ENCODE data around the gene PCSK7.
A peak's percentile ranks its signal among the peaks of the same experiment; 100 is the strongest.
"Not testable (repeated sequence)": the region's sequence is repeated elsewhere in the genome, so short reads cannot be mapped to it uniquely, and the experiment has no call there.

The PCSK7 gene, protein sequence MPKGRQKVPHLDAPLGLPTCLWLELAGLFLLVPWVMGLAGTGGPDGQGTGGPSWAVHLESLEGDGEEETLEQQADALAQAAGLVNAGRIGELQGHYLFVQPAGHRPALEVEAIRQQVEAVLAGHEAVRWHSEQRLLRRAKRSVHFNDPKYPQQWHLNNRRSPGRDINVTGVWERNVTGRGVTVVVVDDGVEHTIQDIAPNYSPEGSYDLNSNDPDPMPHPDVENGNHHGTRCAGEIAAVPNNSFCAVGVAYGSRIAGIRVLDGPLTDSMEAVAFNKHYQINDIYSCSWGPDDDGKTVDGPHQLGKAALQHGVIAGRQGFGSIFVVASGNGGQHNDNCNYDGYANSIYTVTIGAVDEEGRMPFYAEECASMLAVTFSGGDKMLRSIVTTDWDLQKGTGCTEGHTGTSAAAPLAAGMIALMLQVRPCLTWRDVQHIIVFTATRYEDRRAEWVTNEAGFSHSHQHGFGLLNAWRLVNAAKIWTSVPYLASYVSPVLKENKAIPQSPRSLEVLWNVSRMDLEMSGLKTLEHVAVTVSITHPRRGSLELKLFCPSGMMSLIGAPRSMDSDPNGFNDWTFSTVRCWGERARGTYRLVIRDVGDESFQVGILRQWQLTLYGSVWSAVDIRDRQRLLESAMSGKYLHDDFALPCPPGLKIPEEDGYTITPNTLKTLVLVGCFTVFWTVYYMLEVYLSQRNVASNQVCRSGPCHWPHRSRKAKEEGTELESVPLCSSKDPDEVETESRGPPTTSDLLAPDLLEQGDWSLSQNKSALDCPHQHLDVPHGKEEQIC

DNA sequence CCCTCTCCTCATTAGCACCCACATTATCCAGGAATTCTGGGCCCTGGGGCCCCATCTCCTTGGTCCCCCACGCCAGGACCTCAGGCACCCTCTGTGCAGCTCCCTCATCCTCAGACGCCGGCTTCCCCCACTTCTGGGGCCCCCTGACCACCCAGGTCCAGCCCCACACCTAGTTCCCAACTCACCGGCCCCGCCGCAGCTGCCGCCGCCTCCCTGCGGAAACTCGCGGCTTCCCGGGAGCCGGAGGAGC, at the start of gene PCSK7:
PCSK7 (minus strand) TSS at position 232 of the 250 bp plus-strand sequence. CDS start 2,229 bp downstream, outside the sequence.
- DNase-seq = no peak

DNA sequence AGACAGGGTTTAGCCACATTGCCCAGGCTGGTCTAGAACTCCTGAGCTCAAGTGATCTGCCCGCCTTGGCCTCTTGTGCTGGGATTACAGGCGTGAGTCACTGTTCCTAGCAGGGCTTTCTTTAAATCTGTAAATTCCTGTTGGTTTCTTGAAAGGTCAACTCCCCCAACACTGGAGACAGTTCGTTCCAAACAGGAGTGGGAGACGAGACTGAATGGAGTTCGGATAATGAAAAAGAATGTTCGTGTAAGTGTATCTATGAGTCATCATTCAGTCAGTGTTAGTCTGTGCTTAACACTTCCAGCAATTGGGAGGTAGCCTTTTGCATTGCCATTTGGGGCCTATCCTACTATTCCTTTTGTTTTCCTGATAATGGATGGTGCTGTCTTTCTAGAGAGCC, 49.3 kb upstream of the PCSK7 start:
- no peak for DNase-seq

GRCh38 chr11:117279711-117280376, 48.0 kb upstream of the PCSK7 start:
- no peak for DNase-seq

DNA sequence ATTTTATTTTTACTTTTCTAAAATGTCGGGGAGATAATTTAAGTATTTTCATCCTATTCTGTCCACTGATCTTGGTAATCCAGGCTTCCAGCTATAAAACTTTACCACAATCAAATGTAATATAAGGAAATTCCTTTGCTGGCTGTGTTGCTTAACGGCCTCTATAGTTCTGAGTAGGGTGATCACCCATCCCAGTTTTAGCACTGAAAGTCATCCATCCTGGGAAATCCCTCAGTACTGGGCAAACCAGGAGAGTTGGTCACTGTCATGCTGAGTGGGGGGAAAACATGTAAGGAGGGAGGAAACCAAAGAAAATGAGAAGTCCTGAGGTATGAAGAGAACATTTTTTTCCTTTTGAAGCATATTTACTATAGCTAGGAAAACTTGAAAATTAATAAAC, 46.5 kb upstream of the PCSK7 start:
- DNase-seq = no peak

- DNase-seq = no peak
Observed at GRCh38 chr11:117273550-117274289, 41.8 kb upstream of the PCSK7 start.

DNA sequence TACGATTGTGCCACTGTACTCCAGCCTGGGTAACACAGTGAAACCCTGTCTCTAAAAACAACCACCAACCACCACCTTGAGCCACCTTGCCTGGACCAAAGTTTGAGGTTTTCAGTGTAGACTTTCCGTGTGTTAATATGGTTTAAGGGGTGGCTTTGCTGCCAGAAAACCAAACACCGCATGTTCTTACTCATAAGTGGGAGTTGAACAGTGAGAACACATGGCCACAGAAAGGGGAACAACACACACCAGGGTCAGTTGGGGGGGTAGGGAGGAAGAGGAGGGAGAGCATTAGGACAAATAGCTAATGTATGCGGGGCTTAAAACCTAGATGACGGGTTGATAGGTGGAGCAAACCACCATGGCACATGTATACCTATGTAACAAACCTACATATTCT, 40.3 kb upstream of the PCSK7 start:
- not testable (repeated sequence) for DNase-seq

DNA sequence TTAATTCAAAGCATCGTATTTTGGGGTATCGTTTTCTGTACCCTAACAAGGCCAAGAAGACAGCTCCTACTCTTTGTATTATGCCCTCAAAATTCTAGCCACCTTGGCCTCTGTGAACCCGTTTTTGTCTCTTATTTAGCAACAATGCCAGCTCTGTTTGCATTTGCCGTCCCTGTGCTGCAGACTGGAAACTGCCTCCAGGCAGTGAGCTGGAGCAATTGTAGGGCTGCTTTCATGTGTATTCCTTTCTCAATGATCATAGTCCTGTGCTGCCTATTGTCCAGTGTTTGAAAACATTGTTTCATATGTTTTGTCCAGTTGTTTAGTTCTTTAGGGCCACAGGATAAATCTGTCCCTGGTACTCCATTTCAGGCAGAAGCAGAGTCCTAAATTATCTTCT, 39.3 kb upstream of the PCSK7 start:
- DNase-seq = no peak

- no peak for DNase-seq
Observed at GRCh38 chr11:117269856-117270255, 38.0 kb upstream of the PCSK7 start.

GRCh38 chr11:117265745-117266144, 33.9 kb upstream of the PCSK7 start:
- DNase-seq = no peak

DNA sequence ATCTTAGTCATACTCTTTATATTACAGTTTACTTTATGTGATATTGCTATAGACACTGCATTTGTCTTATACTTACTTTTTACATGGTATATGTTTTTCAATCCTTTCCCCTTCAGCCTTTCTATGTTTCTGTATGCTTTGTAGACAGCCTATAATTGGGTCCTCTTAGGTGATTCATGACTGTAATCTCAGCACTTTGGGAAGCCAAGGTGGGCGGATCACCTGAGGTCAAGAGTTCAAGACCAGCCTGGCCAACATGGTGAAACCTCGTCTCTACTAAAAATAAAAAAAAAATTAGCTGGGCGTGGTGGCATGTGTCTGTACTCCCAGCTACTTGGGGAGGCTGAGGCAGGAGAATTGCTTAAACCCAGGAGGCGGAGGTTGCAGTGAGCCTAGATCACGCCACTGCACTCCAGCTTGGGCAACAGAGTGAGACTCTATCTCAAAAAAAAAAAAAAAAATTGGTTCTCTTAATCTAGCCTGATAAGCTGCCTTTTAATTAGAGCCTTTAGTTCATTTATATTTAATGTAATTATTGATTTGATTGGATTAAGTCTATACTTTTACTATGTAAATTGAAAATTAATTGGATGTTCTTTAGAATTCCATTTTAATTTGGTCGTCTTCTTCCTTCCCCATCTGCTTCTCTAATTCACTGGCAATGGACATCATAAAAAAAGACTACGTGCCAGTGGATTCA, 32.9 kb upstream of the PCSK7 start:
- not testable (repeated sequence) for DNase-seq

DNA sequence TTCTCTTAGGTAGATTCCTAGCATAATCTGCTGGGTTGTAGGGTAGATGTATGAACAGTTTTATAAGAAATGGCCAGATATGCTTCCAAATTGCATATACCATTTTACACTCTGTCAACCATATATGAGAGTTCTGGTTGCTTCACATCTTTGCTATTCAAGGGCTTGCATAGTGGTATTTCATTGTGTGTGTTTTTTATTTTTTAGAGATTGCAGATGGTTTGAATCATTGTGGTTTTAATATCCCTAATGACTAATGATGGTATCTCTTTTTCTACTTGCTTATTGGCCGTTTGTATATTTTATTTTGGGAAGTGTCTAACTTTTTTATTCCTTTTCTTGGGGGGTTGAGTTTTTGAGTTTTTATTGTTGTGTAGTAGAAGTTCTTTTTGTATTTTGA, 27.5 kb upstream of the PCSK7 start:
- DNase-seq = no peak

- no peak for DNase-seq
Observed at GRCh38 chr11:117258576-117258975, 26.7 kb upstream of the PCSK7 start.

DNA sequence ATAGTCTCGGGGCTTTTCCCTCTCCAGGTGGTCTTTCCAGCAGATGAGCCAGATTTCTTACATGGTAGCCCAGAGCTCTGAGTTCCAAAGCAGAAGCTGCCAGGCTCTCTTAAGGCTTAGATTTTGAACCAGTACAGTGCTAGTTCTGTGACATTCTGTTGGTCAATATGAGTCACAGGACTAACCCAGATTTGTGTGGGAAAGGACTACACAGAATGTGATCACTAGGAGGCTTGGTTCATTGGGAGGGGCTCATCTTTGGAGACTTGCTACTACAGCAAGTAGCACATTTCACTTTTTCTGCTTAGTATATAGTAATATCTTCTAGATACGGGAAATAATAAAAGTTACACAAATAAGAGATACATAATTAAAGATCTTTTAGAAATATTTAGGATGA, 24.7 kb upstream of the PCSK7 start:
- DNase-seq = no peak

GRCh38 chr11:117255966-117256365, 24.1 kb upstream of the PCSK7 start:
- DNase-seq = no peak

DNA sequence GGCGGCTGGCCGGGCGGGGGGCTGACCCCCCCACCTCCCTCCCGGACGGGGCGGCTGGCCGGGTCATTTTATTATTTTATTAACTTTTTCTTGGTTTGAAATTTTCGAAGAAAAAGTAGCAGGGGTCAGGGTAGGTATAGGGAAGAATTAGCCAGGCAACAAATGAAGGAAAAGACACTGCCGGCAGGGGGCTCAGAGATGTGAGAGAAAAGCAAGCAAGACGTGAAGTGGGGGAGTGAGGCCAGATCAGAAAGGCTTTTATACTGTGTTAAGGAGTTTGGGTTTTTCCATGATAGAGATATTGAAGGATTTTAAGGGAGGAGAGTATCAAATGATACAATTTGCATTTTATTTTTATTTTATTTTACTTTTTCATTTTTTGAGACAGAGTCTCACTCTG, 19.6 kb upstream of the PCSK7 start:
- no peak for DNase-seq

DNA sequence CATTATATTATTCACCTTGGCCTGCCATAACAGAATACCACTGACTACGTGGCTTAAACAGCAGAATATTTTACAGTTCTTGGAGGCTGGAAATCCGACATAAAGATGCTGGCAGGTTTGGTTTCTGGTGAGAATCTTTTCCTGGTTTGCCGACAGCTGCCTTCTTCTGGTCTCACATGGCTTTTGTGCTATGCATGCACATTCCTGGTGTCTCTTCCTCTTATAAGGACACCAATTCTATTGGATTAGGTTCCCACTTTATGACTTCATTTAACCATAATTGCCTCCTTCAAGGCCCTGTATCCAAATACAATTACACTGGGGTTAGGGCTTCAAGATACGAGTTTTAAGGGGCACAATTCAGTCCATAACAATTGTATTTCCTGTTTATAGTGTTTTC, 17.7 kb upstream of the PCSK7 start:
- DNase-seq = no peak

DNA sequence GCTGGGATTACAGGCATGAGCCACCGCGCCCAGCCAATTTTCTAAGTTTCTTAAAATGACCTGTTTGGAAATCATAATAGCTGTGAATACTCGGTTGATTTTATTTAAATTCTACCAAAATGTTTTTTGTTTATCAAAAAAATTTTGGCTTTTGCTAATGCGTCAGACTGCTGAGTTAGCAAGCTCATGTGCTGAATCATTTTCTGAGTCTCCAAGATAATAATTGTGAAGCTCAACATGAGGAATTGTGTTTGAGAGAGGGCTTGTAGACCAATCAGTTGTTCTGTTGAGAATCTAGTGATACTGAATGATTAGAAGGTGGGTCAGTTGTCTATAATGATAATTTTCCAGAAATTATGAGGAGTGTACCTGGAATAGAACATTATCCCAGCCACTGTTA, 16.5 kb upstream of the PCSK7 start:
- no peak for DNase-seq

DNA sequence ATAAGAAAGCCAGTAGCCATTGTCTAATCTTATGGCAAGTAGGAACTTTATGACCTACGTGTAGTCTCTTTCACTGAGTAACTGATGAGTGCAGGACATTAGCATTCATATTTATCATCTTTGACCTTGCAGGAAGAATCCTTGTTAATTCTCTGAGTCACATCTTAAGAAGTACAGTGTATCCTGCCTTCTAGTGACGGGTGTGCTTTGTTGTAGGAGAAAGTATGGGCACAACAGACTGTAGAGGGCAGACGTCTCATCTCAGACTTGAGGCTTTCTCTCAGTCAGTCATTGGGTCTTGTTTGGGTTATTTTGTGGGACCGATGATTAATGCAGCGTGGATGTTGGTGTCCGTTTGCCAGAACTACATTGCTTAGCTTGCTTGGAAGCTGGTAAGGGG, 7.4 kb upstream of the PCSK7 start:
- no peak for DNase-seq

- no peak for DNase-seq
Observed at GRCh38 chr11:117238221-117238620, 6.3 kb upstream of the PCSK7 start.

DNA sequence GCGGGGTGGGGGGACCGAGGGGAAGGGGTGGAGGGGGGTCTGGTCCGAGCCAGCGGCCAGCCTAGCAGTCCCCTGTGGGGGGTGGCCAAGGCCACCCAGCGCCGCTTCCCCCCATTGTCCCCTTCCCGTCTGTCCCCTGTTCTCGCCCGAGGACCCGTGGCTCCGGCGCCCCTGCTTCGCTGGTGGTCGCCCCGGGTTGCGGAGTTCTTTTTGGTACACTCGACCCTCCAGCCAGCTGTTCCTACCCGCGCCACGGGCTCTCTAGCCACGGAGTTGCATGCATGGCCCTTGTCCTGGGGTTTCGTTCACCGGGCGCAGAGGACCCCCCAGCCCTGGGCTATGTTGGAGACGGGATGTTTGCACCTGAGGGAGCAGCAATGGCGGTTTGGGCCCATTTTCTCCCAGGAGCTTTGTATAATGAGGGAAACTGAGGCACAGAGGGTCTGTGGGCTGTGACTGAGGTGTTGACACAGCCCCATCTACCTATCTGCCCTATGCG, 1.1 kb upstream of the PCSK7 start:
- peak; percentile 40 for DNase-seq

- DNase-seq = peak; percentile 83
Observed at GRCh38 chr11:117232092-117232878, 412 bp upstream of the PCSK7 start, which contains the start of gene RNF214. Gene RNF214, plus strand, starts transcription at chr11:117232671. Its CDS starts 1,602 bp downstream, at chr11:117234273.
